Left cardiac atrium (tissue), 4 donors: ENCODE measurements around the gene SKA2. TPM values are rescaled to one million over a fixed set of nuclear protein-coding genes. Genes with fewer than 3 reads are reported as not detected.
"Not testable (repeated sequence)": the region's sequence is repeated elsewhere in the genome, so short reads cannot be mapped to it uniquely, and the experiment has no call there.

Experiments used
- ATAC-seq, 2 donors: fragments of 200-7000 bp; cut with Tn5 transposase; one replicate each; pipeline ENCODE4 v1.9.1; 2020; ENCODE audit warnings: mild to moderate bottlenecking in 2 of 2, moderate library complexity in 2 of 2
- DNase-seq: peaks from one replicate; pipeline ENCODE4 v3.0.0-alpha.2; 2020
- intact Hi-C, 2 donors: fragments of 100-400 bp; cut with DNase I; formaldehyde crosslinking; loops; one replicate each; pipeline versions ENCODE4 v1.14.1 to v1.15.1; 2022 to 2023
- total RNA-seq, 2 donors: library from RNA; stranded (reverse); fragmentation: NEBNext Ultra II Directional; extraction: Animal tissue kit (Norgen Biotek cat#: 25700); gene quantifications; one replicate each; pipeline ENCODE4 v1.2.1, GENCODE V29; 2021
- donor health status: DM: no; HTN: yes; CAD: no.
- donor health status: DM: no; HTN: yes; CAD: no; lungs with severe emphysema.
- donor health status: DM: yes; HTN: yes; CAD: no.
- donor health status: Dilated cardiomyopathy.

Gene SKA2
- total RNA-seq, 2 donors from 2014 or later = 23.0 to 29.8 TPM

GRCh38 chr17:59108400-59109102, 46.4 kb downstream of the SKA2 start:
- DNase-seq (no peak), ATAC-seq (no peak)
- intact Hi-C loops = no loop called here

GRCh38 chr17:59107306-59107670, 47.7 kb downstream of the SKA2 start:
- intact Hi-C loops = no loop called here
- DNase-seq = no peak

GRCh38 chr17:59106463-59107305, 48.3 kb downstream of the SKA2 start, which contains the start of gene TRIM37:
TRIM37 (minus strand) TSS chr17:59106880; CDS start chr17:59106461, 419 bp downstream.
- intact Hi-C loops = no loop called here

More at GRCh38 chr17:59107306-59107670, 47.7 kb downstream of the SKA2 start:
- ATAC-seq = peak; percentile 0 to 1

GRCh38 chr17:59105852-59106462, 49.0 kb downstream of the SKA2 start:
- intact Hi-C loops = no loop called here
- ATAC-seq = peak; percentile 59 to 72
- DNase-seq = peak; percentile 61

More at GRCh38 chr17:59106463-59107305, 48.3 kb downstream of the SKA2 start, which contains the start of gene TRIM37:
- DNase-seq (peak; percentile 98), ATAC-seq (peak; percentile 99)

GRCh38 chr17:59101178-59101577, 53.8 kb downstream of the SKA2 start:
- intact Hi-C loops = no loop called here

GRCh38 chr17:59097876-59098275, 57.1 kb downstream of the SKA2 start:
- intact Hi-C loops = no loop called here

More at GRCh38 chr17:59101178-59101577, 53.8 kb downstream of the SKA2 start:
- DNase-seq (no peak), ATAC-seq (no peak)

GRCh38 chr17:59094861-59095530, 60.0 kb downstream of the SKA2 start:
- ATAC-seq (no peak), DNase-seq (no peak)
- intact Hi-C loops = no loop called here

More at GRCh38 chr17:59097876-59098275, 57.1 kb downstream of the SKA2 start:
- ATAC-seq (no peak), DNase-seq (no peak)

- DNase-seq (peak; percentile 55), ATAC-seq (peak; percentile 79 to 94)
- intact Hi-C loops = no loop called here
Observed at GRCh38 chr17:59093702-59094231, 61.2 kb downstream of the SKA2 start.

- peak; percentile 22 to 27 for ATAC-seq
- intact Hi-C loops = no loop called here
- no peak for DNase-seq
Observed at GRCh38 chr17:59093145-59093701, 61.8 kb downstream of the SKA2 start.

- ATAC-seq, DNase-seq, intact Hi-C loops: not testable (repeated sequence)
Observed at GRCh38 chr17:59090593-59090992, 64.4 kb downstream of the SKA2 start.

- ATAC-seq (no peak), DNase-seq (no peak)
- intact Hi-C loops = no loop called here
Observed at GRCh38 chr17:59084154-59084553, 70.8 kb downstream of the SKA2 start.

- intact Hi-C loops = no loop called here
- DNase-seq = no peak
- no peak for ATAC-seq
Observed at GRCh38 chr17:59074494-59074893, 80.5 kb downstream of the SKA2 start.

- ATAC-seq (no peak), DNase-seq (no peak)
- intact Hi-C loops = no loop called here
Observed at GRCh38 chr17:59073972-59074371, 81.0 kb downstream of the SKA2 start.

- intact Hi-C loops = no loop called here
- ATAC-seq (no peak), DNase-seq (no peak)
Observed at GRCh38 chr17:59069856-59070255, 85.1 kb downstream of the SKA2 start.

- intact Hi-C loops = no loop called here
- no peak for DNase-seq
- ATAC-seq = no peak
Observed at GRCh38 chr17:59067756-59068155, 87.2 kb downstream of the SKA2 start.

GRCh38 chr17:59067340-59067739, 87.6 kb downstream of the SKA2 start:
- DNase-seq (no peak), ATAC-seq (no peak)
- intact Hi-C loops = no loop called here

- intact Hi-C loops = no loop called here
- DNase-seq (no peak), ATAC-seq (no peak)
Observed at GRCh38 chr17:59062509-59062908, 92.5 kb downstream of the SKA2 start.
